BLaER1 (cell line): ENCODE results near the gene CMTM4.
"Not testable (repeated sequence)": the region's sequence is repeated elsewhere in the genome, so short reads cannot be mapped to it uniquely, and the experiment has no call there.

Experiments used
- H3K27ac ChIP-seq: shearing (Covaris generic); formaldehyde crosslinking; 2 replicates; pipeline ENCODE4 v1.8.1; 2022
- H3K27me3 ChIP-seq: shearing (Covaris generic); formaldehyde crosslinking; 2 replicates; pipeline ENCODE4 v1.8.1; 2022
- H3K36me3 ChIP-seq: shearing (Covaris generic); formaldehyde crosslinking; 2 replicates; pipeline ENCODE4 v1.8.1; 2022
- H3K4me1 ChIP-seq: shearing (Covaris generic); formaldehyde crosslinking; 2 replicates; pipeline ENCODE4 v1.8.1; 2022
- H3K4me2 ChIP-seq: shearing (Covaris generic); formaldehyde crosslinking; 2 replicates; pipeline ENCODE4 v1.8.1; 2022
- H3K4me3 ChIP-seq: shearing (Covaris generic); formaldehyde crosslinking; 2 replicates; pipeline ENCODE4 v1.8.1; 2022
- H3K9ac ChIP-seq: shearing (Covaris generic); formaldehyde crosslinking; 2 replicates; pipeline ENCODE4 v1.8.1; 2022
- H3K9me3 ChIP-seq: shearing (Covaris generic); formaldehyde crosslinking; 2 replicates; pipeline ENCODE4 v1.8.1; 2022
- H4K20me1 ChIP-seq: shearing (Covaris generic); formaldehyde crosslinking; 2 replicates; pipeline ENCODE4 v1.8.1; 2022
- Cebpa-rat ChIP-seq: shearing (Covaris generic); IDR thresholded peaks from 2 replicates; pipeline ENCODE4 v1.8.1; 2022

CMTM4 gene

GRCh38 chr16:66693149-66693548 lies 3.4 kb downstream of the CMTM4 start:
- Histone ChIP-seq H3K27me3 (peaks cover 30% of the 10 kb centered on the region), H3K9me3 (no peaks in the 10 kb centered on the region), H4K20me1 (peaks cover 43% of the 10 kb centered on the region), H3K4me2 (no peak overlapping the region), H3K9ac (no peak overlapping the region), H3K4me1 (peaks cover 17% of the 10 kb centered on the region), H3K36me3 (no peaks in the 10 kb centered on the region), H3K4me3 (no peak overlapping the region), H3K27ac (no peak overlapping the region)
- no peak for TF ChIP-seq Cebpa-rat

GRCh38 chr16:66692341-66692740 lies 4.2 kb downstream of the CMTM4 start:
- Histone ChIP-seq H3K9me3 (no peaks in the 10 kb centered on the region), H3K4me3 (no peak overlapping the region), H3K36me3 (no peaks in the 10 kb centered on the region), H3K27ac (no peak overlapping the region), H3K4me1 (peaks cover 15% of the 10 kb centered on the region), H3K4me2 (no peak overlapping the region), H3K27me3 (peaks cover 25% of the 10 kb centered on the region), H4K20me1 (peaks cover 46% of the 10 kb centered on the region), H3K9ac (no peak overlapping the region)
- TF ChIP-seq Cebpa-rat = no peak

- no peaks in the 10 kb centered on the region for H3K36me3 ChIP-seq
- TF ChIP-seq Cebpa-rat = no peak
- no peak overlapping the region for H3K4me3 ChIP-seq
- H3K9ac ChIP-seq = no peak overlapping the region
- H4K20me1 ChIP-seq = peaks cover 46% of the 10 kb centered on the region
- H3K4me1 ChIP-seq = peaks cover 15% of the 10 kb centered on the region
- H3K9me3 ChIP-seq = no peaks in the 10 kb centered on the region
- no peak overlapping the region for H3K4me2 ChIP-seq
- peaks cover 17% of the 10 kb centered on the region for H3K27me3 ChIP-seq
- no peak overlapping the region for H3K27ac ChIP-seq
Measured at GRCh38 chr16:66691234-66691633, 5.3 kb downstream of the CMTM4 start.

GRCh38 chr16:66690106-66690847 lies 6.3 kb downstream of the CMTM4 start:
- Histone ChIP-seq H3K36me3 (no peaks in the 10 kb centered on the region), H3K9me3 (no peaks in the 10 kb centered on the region), H3K27me3 (peaks cover 7% of the 10 kb centered on the region), H3K4me1 (peaks cover 6% of the 10 kb centered on the region), H3K4me2 (no peak overlapping the region), H3K27ac (no peak overlapping the region), H4K20me1 (peaks cover 37% of the 10 kb centered on the region), H3K9ac (no peak overlapping the region), H3K4me3 (no peak overlapping the region)
- no peak for TF ChIP-seq Cebpa-rat

- no peaks in the 10 kb centered on the region for H3K36me3 ChIP-seq
- no peak for TF ChIP-seq Cebpa-rat
- no peaks in the 10 kb centered on the region for H3K4me1 ChIP-seq
- no peak overlapping the region for H3K4me3 ChIP-seq
- H4K20me1 ChIP-seq = peaks cover 27% of the 10 kb centered on the region
- H3K9me3 ChIP-seq = no peaks in the 10 kb centered on the region
- no peaks in the 10 kb centered on the region for H3K27me3 ChIP-seq
- no peak overlapping the region for H3K9ac ChIP-seq
- H3K4me2 ChIP-seq = no peak overlapping the region
- no peak overlapping the region for H3K27ac ChIP-seq
Measured at GRCh38 chr16:66689282-66689681, 7.3 kb downstream of the CMTM4 start.

- Histone ChIP-seq H3K4me1 (no peaks in the 10 kb centered on the region), H3K27ac (no peak overlapping the region), H3K27me3 (no peaks in the 10 kb centered on the region), H3K9ac (no peak overlapping the region), H3K4me3 (no peak overlapping the region), H3K36me3 (no peaks in the 10 kb centered on the region), H3K9me3 (no peaks in the 10 kb centered on the region), H3K4me2 (no peak overlapping the region), H4K20me1 (peaks cover 15% of the 10 kb centered on the region)
- no peak for TF ChIP-seq Cebpa-rat
Measured at GRCh38 chr16:66687906-66688625, 8.5 kb downstream of the CMTM4 start.

GRCh38 chr16:66685501-66686115 lies 10.9 kb downstream of the CMTM4 start:
- not testable (repeated sequence) for H3K9ac ChIP-seq, H3K4me2 ChIP-seq, H3K36me3 ChIP-seq

GRCh38 chr16:66682271-66682670 lies 14.3 kb downstream of the CMTM4 start:
- H3K27me3 ChIP-seq = no peaks in the 10 kb centered on the region
- no peaks in the 10 kb centered on the region for H4K20me1 ChIP-seq
- no peaks in the 10 kb centered on the region for H3K9me3 ChIP-seq
- 0 out of 2 replicates have a peak, but pooled peaks cover 5% of the 10 kb centered on the region for H3K4me1 ChIP-seq
- no peak overlapping the region for H3K27ac ChIP-seq
- no peak overlapping the region for H3K4me2 ChIP-seq
- no peak overlapping the region for H3K4me3 ChIP-seq
- TF ChIP-seq Cebpa-rat = no peak
- no peaks in the 10 kb centered on the region for H3K36me3 ChIP-seq
- H3K9ac ChIP-seq = no peak overlapping the region

More at GRCh38 chr16:66685501-66686115, 10.9 kb downstream of the CMTM4 start:
- not testable (repeated sequence) for H3K4me3 ChIP-seq, H3K9me3 ChIP-seq, H3K4me1 ChIP-seq, H4K20me1 ChIP-seq, H3K27ac ChIP-seq, H3K27me3 ChIP-seq

GRCh38 chr16:66681676-66682075 lies 14.9 kb downstream of the CMTM4 start:
- Histone ChIP-seq H3K9ac (no peak overlapping the region), H3K36me3 (no peaks in the 10 kb centered on the region), H3K27ac (no peak overlapping the region), H3K9me3 (no peaks in the 10 kb centered on the region), H3K4me3 (no peak overlapping the region), H3K4me2 (no peak overlapping the region), H4K20me1 (no peaks in the 10 kb centered on the region), H3K4me1 (0 out of 2 replicates have a peak, but pooled peaks cover 5% of the 10 kb centered on the region), H3K27me3 (no peaks in the 10 kb centered on the region)
- TF ChIP-seq Cebpa-rat = no peak

- Histone ChIP-seq H3K4me2 (no peak overlapping the region), H3K9me3 (no peaks in the 10 kb centered on the region), H3K4me3 (no peak overlapping the region), H3K9ac (no peak overlapping the region), H3K36me3 (no peaks in the 10 kb centered on the region), H3K4me1 (0 out of 2 replicates have a peak, but pooled peaks cover 5% of the 10 kb centered on the region), H4K20me1 (no peaks in the 10 kb centered on the region), H3K27ac (no peak overlapping the region), H3K27me3 (no peaks in the 10 kb centered on the region)
- no peak for TF ChIP-seq Cebpa-rat
Measured at GRCh38 chr16:66678337-66678736, 18.2 kb downstream of the CMTM4 start.
